NB4 (cell line): ENCODE data around the gene TMEM92.

Experiments used
- MYC ChIP-seq: IDR thresholded peaks from 2 replicates; pipeline ENCODE4 v1.6.1; 2011; ENCODE audit warnings: low read depth, low read length
- POLR2A ChIP-seq: IDR thresholded peaks from 2 replicates; pipeline ENCODE4 v1.6.1; 2011; ENCODE audit warnings: mild to moderate bottlenecking; ENCODE audit not compliant: insufficient read length; ENCODE audit errors: extremely low read depth
- TF ChIP-seq, protein P1 (sequence below): IDR thresholded peaks from one replicate; pipeline ENCODE4 v1.5.1; 2012; ENCODE audit warnings: low read depth, low read length

DNA sequence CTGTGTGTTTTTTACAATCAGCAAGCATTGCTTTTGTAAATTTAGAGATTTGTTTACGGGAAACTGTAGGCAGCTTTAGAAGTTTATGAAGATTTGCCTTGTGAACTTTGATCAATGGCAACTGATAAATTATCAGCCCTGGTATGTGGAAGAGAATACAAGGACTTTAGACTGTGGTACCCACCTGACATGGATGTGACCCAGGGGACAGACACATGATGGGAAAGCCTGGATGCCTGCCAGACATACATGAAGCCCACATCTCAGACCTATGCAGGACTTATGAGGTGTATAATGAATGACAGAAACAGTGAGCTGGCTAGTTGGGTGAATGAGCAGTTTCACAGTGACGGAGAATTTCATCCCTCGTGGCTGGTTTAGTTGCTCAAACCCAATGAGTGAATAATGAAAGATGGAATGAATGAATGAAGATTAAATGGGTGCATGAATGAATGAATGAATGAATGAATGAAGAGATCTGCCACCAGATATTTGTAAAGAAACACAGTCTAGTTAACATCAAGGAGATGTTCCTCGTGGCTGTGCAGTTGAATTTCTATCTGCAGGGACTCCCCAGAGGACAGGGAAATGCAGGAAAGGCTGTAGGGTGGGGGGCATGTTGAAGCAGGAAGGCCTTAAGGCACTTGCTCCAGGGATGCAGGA is 7.6 kb downstream of the TMEM92 start:
- TF ChIP-seq, protein P1, sequence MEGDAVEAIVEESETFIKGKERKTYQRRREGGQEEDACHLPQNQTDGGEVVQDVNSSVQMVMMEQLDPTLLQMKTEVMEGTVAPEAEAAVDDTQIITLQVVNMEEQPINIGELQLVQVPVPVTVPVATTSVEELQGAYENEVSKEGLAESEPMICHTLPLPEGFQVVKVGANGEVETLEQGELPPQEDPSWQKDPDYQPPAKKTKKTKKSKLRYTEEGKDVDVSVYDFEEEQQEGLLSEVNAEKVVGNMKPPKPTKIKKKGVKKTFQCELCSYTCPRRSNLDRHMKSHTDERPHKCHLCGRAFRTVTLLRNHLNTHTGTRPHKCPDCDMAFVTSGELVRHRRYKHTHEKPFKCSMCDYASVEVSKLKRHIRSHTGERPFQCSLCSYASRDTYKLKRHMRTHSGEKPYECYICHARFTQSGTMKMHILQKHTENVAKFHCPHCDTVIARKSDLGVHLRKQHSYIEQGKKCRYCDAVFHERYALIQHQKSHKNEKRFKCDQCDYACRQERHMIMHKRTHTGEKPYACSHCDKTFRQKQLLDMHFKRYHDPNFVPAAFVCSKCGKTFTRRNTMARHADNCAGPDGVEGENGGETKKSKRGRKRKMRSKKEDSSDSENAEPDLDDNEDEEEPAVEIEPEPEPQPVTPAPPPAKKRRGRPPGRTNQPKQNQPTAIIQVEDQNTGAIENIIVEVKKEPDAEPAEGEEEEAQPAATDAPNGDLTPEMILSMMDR = no peak
- TF ChIP-seq POLR2A (no peak), MYC (no peak)
